GM13977 (cell line): Measurements from ENCODE around the gene B4GALT1.

Experiments used
- DNase-seq: peaks from one replicate; pipeline ENCODE4 v3.0.0; 2012; ENCODE audit warnings: low spot score
- CTCF ChIP-seq: IDR thresholded peaks from 2 replicates; pipeline ENCODE4 v1.5.1; 2012; ENCODE audit warnings: mild to moderate bottlenecking, control low read depth; ENCODE audit not compliant: insufficient read depth; ENCODE audit errors: extremely low read depth, missing control alignments
- in situ Hi-C: fragments of 300-500 bp; cut with MboI; formaldehyde crosslinking; loops from one replicate; pipeline ENCODE4 v1.12.0; 2022; ENCODE audit warnings: low sequenced_read_pairs, low pct_unique_long_range_greater_than_20kb, mixed read lengths, inconsistent platforms; ENCODE audit not compliant: unreplicated experiment

The B4GALT1 gene

GRCh38 chr9:33198165-33198564 lies 31.0 kb upstream of the B4GALT1 start:
- no peak for TF ChIP-seq CTCF
- in situ Hi-C loops: no loop called here
- no peak for DNase-seq

- in situ Hi-C loops: no loop called here
- no peak for TF ChIP-seq CTCF
- no peak for DNase-seq
Measured at GRCh38 chr9:33197279-33198152, 30.4 kb upstream of the B4GALT1 start.

- DNase-seq: no peak
- in situ Hi-C loops: no loop called here
- no peak for TF ChIP-seq CTCF
Measured at GRCh38 chr9:33196736-33197135, 29.6 kb upstream of the B4GALT1 start.

GRCh38 chr9:33193818-33194217 lies 26.7 kb upstream of the B4GALT1 start:
- in situ Hi-C loops: no loop called here
- no peak for DNase-seq
- TF ChIP-seq CTCF: no peak

GRCh38 chr9:33192493-33193255 lies 25.5 kb upstream of the B4GALT1 start:
- no peak for TF ChIP-seq CTCF
- no peak for DNase-seq
- in situ Hi-C loops: no loop called here

- no peak for DNase-seq
- no peak for TF ChIP-seq CTCF
- in situ Hi-C loops: no loop called here
Measured at GRCh38 chr9:33190021-33190705, 23.0 kb upstream of the B4GALT1 start.
